GM13976 (cell line): ENCODE measurements around the gene HEPACAM2.

Source experiments
- DNase-seq: peaks from one replicate; pipeline ENCODE4 v3.0.0; 2012; ENCODE audit warnings: low spot score
- CTCF ChIP-seq: IDR thresholded peaks from 2 replicates; pipeline ENCODE4 v1.5.1; 2012; ENCODE audit warnings: borderline replicate concordance, mild to moderate bottlenecking; ENCODE audit not compliant: insufficient read depth; ENCODE audit errors: extremely low read depth, missing control alignments, control extremely low read depth
- in situ Hi-C: fragments of 300-500 bp; cut with MboI; formaldehyde crosslinking; loops from one replicate; pipeline ENCODE4 v1.12.0; 2022; ENCODE audit warnings: low sequenced_read_pairs, mixed read lengths, inconsistent platforms; ENCODE audit not compliant: unreplicated experiment

HEPACAM2 gene

GRCh38 chr7:93211228-93211818 is 14.9 kb downstream of the HEPACAM2 start:
- in situ Hi-C loops = no loop called here
- no peak for DNase-seq
- TF ChIP-seq CTCF = no peak

- in situ Hi-C loops = no loop called here
Measured at GRCh38 chr7:93205046-93205445, 21.2 kb downstream of the HEPACAM2 start.

DNA sequence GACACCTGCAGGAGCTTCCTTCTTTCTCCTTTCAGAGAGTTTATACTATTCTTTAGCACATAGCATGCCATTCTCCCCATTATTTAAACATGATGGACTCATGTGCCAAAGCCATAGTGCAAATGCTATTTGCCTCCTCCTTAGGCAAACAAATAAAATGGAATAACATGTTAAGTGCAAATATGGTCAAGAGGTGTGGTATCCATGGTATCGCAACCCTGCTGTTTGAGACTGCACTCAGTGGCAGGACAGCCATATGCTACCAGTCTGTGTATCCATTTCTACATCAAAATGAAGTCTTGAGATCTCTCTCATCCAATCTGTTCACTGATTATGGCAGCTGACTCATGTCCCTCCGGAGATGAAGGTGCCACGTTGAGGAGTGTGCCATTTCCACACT is 22.8 kb downstream of the HEPACAM2 start:
- in situ Hi-C loops = no loop called here
- DNase-seq = no peak
- no peak for TF ChIP-seq CTCF

More at GRCh38 chr7:93205046-93205445, 21.2 kb downstream of the HEPACAM2 start:
- TF ChIP-seq CTCF = no peak
- no peak for DNase-seq

DNA sequence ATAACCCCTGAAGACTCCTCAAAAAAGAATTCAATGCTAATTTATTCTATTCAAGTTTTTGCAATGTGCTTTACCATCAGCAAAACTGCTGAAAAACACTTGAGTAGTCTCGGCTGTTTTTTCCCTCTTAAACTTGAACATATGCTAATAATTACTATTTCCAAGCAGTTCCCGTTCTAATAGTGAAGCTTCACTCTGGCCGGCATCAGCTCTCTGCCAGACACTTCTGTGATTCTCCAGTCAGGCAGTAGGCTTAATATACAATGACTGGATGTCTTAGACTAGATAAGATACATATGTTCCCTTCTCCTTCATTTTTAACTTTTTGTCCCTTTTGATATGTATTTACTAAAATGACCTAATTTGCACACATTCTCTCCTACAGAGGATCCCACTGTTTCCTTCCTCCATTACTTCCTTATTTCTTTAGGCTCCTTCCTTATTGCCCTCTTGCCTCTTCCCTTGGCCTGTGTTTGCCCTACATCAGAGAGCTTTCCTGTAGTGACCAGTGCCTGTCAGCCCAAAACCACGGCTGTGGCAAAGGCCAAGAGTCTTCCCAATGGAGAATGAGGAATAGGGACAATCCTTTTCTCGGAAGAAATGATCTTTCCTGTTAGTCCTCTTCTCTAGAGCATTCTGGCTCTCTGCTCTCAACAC is 23.5 kb downstream of the HEPACAM2 start:
- no peak for TF ChIP-seq CTCF
- DNase-seq = no peak
- in situ Hi-C loops = no loop called here

- DNase-seq = no peak
- in situ Hi-C loops = no loop called here
Measured at GRCh38 chr7:93198472-93198871, 27.8 kb downstream of the HEPACAM2 start.

GRCh38 chr7:93196336-93196735 is 29.9 kb downstream of the HEPACAM2 start:
- in situ Hi-C loops = no loop called here
- DNase-seq = no peak
- TF ChIP-seq CTCF = no peak

More at GRCh38 chr7:93198472-93198871, 27.8 kb downstream of the HEPACAM2 start:
- no peak for TF ChIP-seq CTCF
